ENCODE data around the gene MTRR. TPM values are rescaled to one million over a fixed set of nuclear protein-coding genes. Genes with fewer than 3 reads are reported as not detected.
"Not testable (repeated sequence)": the region's sequence is repeated elsewhere in the genome, so short reads cannot be mapped to it uniquely, and the experiment has no call there.

The MTRR gene
- polyA plus RNA-seq, 1 donor: 62.1 TPM

- peak; percentile 2 for DNase-seq
Measured at GRCh38 chr5:7897014-7897600, 28.2 kb downstream of the MTRR start.

- no peak for DNase-seq
Measured at GRCh38 chr5:7902201-7902600, 33.3 kb downstream of the MTRR start.

GRCh38 chr5:7902666-7903625 is 34.0 kb downstream of the MTRR start:
- DNase-seq: no peak

GRCh38 chr5:7904170-7904569 is 35.2 kb downstream of the MTRR start:
- no peak for DNase-seq

GRCh38 chr5:7907612-7908011 is 38.7 kb downstream of the MTRR start:
- DNase-seq: no peak

- DNase-seq: no peak
Measured at GRCh38 chr5:7908317-7908716, 39.4 kb downstream of the MTRR start.

- no peak for DNase-seq
Measured at GRCh38 chr5:7910738-7911428, 41.9 kb downstream of the MTRR start.

GRCh38 chr5:7911429-7911771 is 42.5 kb downstream of the MTRR start:
- DNase-seq: not testable (repeated sequence)

GRCh38 chr5:7916171-7916804 is 47.3 kb downstream of the MTRR start:
- peak; percentile 51 for DNase-seq

- DNase-seq: no peak
Measured at GRCh38 chr5:7917130-7918123, 48.5 kb downstream of the MTRR start.

GRCh38 chr5:7925961-7926695 is 57.2 kb downstream of the MTRR start:
- DNase-seq: no peak

GRCh38 chr5:7926720-7927119 is 57.8 kb downstream of the MTRR start:
- DNase-seq: no peak

GRCh38 chr5:7927466-7928375 is 58.8 kb downstream of the MTRR start:
- peak; percentile 62 for DNase-seq

- DNase-seq: no peak
Measured at GRCh38 chr5:7930011-7930410, 61.1 kb downstream of the MTRR start.

- no peak for DNase-seq
Measured at GRCh38 chr5:7941692-7942091, 72.7 kb downstream of the MTRR start.

- DNase-seq: no peak
Measured at GRCh38 chr5:7947301-7947700, 78.4 kb downstream of the MTRR start.
